Cardiac fibroblast (primary cell): ENCODE data around the gene GABRD.

Experiments used
- DNase-seq, 2 donors: peaks; one replicate each; pipeline versions ENCODE4 v3.0.0 to v3.0.0-alpha.2; 2010; ENCODE audit warnings: low read depth in 2 of 2
- H3K4me3 ChIP-seq, 2 donors: replicated peaks in 1 of 2; 1 replicate in 1 of 2; 2 replicates in 1 of 2; pipeline ENCODE4 v1.5.1; 2011; ENCODE audit warnings: low read depth in 2 of 2, low read length in 2 of 2, mild to moderate bottlenecking in 2 of 2, moderate library complexity in 1 of 2
- TF ChIP-seq, protein P1 (sequence below): IDR thresholded peaks from one replicate; pipeline ENCODE4 v1.5.1; 2011; ENCODE audit warnings: low read depth, mild to moderate bottlenecking, low read length, inconsistent platforms

The GABRD gene

DNA sequence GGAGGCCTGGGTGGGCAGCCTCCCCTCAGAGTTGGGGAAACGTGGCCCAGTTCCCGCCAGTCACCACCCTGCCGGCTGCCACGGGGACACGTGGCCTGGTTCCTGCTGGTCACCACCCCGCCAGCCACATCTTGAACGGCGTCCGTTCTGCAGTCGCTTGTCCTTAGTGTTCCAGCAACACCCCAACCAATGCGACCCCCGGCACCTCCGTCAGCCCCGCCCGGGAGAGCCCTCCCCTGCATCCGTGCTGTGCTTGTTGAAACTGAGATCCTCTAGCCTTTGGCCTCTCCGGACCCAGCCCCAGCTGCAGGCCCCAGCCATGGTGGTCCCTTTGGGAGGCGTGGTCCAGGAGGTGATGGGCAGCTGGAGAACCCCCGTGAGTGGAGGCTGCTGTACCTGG is 49.8 kb downstream of the GABRD start:
- no peak overlapping the region for H3K4me3 ChIP-seq
- DNase-seq = no peak
- TF ChIP-seq, protein P1, sequence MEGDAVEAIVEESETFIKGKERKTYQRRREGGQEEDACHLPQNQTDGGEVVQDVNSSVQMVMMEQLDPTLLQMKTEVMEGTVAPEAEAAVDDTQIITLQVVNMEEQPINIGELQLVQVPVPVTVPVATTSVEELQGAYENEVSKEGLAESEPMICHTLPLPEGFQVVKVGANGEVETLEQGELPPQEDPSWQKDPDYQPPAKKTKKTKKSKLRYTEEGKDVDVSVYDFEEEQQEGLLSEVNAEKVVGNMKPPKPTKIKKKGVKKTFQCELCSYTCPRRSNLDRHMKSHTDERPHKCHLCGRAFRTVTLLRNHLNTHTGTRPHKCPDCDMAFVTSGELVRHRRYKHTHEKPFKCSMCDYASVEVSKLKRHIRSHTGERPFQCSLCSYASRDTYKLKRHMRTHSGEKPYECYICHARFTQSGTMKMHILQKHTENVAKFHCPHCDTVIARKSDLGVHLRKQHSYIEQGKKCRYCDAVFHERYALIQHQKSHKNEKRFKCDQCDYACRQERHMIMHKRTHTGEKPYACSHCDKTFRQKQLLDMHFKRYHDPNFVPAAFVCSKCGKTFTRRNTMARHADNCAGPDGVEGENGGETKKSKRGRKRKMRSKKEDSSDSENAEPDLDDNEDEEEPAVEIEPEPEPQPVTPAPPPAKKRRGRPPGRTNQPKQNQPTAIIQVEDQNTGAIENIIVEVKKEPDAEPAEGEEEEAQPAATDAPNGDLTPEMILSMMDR = no peak

DNA sequence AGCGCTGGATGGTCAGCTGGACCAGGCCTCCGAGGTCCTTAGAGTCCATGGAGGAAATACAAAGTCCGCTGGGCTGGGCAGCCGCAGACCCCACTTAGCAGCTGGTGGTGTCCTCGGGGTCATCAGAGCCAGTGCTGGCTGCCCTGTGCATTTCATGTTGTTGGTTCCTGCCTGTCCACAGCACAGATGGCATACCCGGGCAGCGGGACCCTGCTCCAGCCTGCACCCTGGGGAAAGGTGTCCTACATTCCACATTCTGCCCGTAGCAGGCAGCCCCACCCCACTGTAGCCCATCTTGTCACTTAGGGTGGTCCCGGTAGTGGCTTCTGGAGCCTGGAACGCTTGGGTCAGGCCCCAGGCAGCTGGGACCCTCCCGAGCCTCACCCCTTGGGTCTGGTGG is 50.9 kb downstream of the GABRD start:
- DNase-seq = no peak
- H3K4me3 ChIP-seq = no peak overlapping the region
- TF ChIP-seq, protein P1 = no peak

DNA sequence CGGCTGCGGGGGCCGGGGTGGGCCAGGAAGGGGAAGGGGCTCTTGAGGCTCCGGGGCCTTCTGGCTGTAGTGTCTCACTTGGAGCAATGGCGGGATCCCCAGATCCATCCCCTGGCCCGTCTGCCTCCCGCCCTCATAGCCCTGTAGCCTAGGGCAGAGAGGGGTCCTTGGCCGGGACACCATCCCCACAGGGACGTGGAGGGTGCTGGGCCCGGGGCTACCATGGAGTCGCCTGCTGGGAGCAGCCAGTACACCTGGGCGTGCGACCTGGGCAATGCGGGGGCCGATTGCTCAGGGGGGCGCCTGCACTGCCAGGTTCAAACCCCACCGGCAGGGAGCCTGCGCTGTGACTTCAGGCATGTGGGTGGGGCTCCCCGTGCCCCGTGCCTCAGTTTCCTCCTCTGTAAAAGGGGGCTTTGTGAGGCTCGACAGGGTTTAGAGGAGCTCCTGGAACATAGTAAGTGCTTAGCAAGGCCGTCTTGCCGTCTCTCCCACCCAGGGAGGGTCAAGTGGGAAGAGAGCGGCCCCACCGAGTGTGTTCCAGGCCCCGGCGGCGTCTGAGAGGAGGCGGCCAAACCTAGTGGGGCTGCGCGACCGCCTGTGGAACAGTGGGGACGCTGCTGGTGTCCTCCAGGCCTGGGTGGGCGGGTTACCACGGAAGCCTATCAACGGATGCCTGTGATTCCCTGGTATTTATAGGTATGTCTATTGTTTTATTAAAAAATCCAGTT is 51.8 kb downstream of the GABRD start:
- DNase-seq = no peak
- H3K4me3 ChIP-seq = no peak overlapping the region
- TF ChIP-seq, protein P1 = no peak

DNA sequence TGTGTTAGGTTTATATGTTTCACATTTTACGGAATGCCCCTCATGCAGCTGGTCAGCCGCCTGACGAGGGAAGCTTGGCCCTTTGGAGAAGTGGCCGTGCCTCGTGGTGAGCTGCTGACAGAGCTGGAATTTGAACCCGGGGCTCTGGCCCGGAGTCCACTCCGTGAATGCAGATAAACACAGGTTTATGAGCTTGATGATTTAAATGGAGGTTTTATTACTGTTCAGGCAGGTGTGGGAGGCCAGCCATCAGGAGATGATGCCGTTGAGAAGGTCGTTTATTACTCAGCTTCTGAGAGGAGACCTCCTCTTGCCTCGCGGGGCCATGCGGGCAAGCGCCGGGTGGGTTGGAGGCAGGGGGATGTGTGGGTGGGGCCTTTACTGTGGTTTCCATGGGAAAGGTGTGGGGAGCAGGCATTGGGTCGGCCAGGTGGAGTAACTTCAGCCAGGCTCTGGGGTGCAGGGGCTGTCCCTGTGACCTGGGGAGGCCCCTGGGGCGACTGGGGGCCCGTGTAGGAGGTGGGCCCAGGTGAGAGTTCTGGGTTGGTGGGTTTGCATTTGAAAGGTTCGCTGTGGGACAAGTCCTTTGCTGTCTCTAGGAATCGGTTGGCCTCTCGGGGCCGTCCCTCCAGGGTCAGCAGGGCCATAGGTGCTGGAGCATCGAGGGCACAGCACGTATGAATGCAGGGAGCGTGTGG is 53.1 kb downstream of the GABRD start:
- H3K4me3 ChIP-seq = no peak overlapping the region
- DNase-seq = no peak
- TF ChIP-seq, protein P1 = no peak

GRCh38 chr1:2072891-2073290 is 53.7 kb downstream of the GABRD start:
- no peak overlapping the region for H3K4me3 ChIP-seq
- TF ChIP-seq, protein P1 = no peak
- DNase-seq = no peak

DNA sequence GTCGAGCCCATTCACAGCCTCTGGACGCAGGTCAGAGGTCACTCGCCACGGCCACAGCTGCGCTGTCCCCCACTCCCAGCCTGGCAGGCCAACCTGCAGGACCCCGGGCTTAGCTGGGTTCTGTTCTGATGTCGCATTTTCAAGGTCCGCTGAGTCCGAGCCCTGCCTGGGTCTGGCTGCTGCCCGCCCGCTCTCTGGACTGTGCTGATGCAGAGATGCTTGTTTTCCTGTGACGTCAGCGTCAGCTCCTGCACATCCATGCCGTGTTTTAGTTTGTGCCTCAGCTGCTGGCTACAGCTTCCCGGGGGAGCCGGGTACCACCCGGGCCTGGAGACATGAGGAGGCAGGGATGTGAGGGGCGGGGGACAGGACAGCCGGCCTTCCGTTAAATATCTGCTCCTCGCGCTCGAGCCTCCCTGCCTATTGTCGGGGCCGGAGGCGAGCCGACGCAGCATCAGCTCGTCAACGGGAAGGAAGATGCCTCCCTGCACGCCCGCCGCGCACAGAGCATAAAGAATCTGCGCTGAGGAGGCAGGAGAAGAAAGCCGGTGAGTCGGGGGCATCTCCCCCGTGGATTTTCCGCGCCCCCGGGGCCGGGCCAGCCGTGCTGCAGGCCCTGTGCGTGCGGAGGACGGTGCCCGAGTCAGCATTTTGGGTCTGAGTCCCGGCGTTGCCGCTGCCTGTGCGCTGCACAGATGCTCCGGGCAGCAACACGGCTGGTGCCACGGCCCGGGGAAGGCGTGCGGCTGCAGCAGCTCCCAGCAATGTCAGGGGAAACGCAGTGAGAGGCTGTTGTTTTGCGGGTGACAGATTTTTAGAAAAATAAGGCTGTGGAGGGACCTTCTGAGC is 54.5 kb downstream of the GABRD start:
- peak; percentile 49 to 58 for DNase-seq
- peak overlapping the region; percentile 41 to 51 for H3K4me3 ChIP-seq
- TF ChIP-seq, protein P1 = no peak
